IgD-negative memory B cell (primary cell): ENCODE results near the gene ZNF213. TPM values are rescaled to one million over a fixed set of nuclear protein-coding genes. Genes with fewer than 3 reads are reported as not detected.

Experiments used
- H3K27ac Mint-ChIP-seq, 3 donors: one replicate each; pipeline ENCODE4 v1.8.0; 2020 to 2022; ENCODE audit warnings: mild to moderate bottlenecking in 3 of 3, mixed read lengths in 3 of 3, moderate library complexity in 1 of 3
- H3K27me3 Mint-ChIP-seq: one replicate; pipeline ENCODE4 v1.8.0; 2021; ENCODE audit warnings: mixed read lengths
- H3K36me3 Mint-ChIP-seq: one replicate; pipeline ENCODE4 v1.8.0; 2020; ENCODE audit warnings: mild to moderate bottlenecking, mixed read lengths
- H3K4me1 Mint-ChIP-seq, 3 donors: one replicate each; pipeline ENCODE4 v1.8.0; 2020 to 2022; ENCODE audit warnings: mixed read lengths in 3 of 3, mild to moderate bottlenecking in 1 of 3
- H3K4me3 Mint-ChIP-seq, 4 donors: one replicate each; pipeline ENCODE4 v1.8.0; 2020 to 2022; ENCODE audit warnings: mild to moderate bottlenecking in 4 of 4, mixed read lengths in 4 of 4, moderate library complexity in 3 of 4
- H3K9me3 Mint-ChIP-seq, 3 donors: one replicate each; pipeline ENCODE4 v1.8.0; 2020 to 2021; ENCODE audit warnings: mixed read lengths in 3 of 3, mild to moderate bottlenecking in 1 of 3
- polyA plus RNA-seq: library from polyadenylated mRNA; unstranded; fragments of 300-500 nt; fragmentation: Illumina TruSeq; gene quantifications from one replicate; pipeline ENCODE4 v1.2.3, GENCODE V29; 2021

Gene ZNF213
- polyA plus RNA-seq, 1 donor from 2014 or later: 1.9 TPM

DNA sequence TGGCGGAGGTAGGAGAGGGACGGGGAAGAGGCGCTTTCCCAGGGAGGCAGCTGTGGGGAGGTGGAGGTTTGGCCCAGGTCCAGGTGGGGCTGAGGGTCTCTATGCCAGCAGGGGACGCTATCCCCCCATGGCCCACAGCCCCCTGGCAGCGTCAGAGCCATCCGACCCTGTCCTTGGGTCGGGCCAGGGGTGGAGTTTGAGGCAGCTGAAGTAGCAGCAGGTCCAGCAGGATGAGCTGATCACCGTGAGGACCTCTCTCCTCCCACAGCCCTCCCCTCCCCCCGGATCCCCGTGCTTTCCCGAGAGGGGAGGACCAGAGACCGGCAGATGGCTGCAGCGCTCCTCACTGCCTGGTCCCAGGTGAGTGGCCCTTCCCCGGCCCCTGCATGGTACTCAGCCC lies 19.3 kb upstream of the ZNF213 start:
- Mint-ChIP-seq H3K27me3 (peaks cover 8% of the 10 kb centered on the region), H3K36me3 (peaks cover 2% of the 10 kb centered on the region), H3K27ac (no peak overlapping the region), H3K4me1 (peaks cover 0 to 1% (median 0%) of the 10 kb centered on the region in 3 donors), H3K4me3 (no peak overlapping the region), H3K9me3 (no peaks in the 10 kb centered on the region)

DNA sequence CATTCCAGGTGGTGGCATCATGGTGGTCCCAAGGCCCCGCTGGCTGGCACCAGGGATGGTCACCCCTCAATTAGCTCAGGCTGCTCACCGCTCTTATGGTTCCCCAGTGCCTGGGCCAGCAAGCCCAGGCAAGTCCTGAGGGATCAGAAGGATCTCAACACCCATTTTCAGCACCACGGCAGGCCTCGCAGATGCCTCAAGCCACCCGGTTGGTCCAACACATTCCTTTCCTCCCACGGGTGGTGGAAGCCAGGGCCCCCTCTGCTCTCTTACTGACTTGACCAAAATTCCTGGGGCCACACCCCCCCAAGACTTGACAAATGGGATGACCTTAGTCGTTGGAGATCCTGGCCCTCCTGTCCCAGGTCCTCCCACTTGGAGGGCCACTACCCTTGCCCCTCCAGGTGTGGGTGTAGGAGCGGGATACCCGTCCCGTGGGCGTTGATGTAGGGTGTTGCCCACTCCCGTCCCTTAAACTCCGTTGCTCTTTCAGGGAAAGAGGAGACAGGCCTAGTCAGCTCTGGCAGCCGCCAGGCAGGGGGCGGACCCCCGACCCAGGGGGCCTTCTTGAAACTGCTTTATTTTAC lies 16.5 kb upstream of the ZNF213 start:
- H3K4me3 Mint-ChIP-seq: no peak overlapping the region
- H3K27ac Mint-ChIP-seq: no peak overlapping the region
- no peaks in the 10 kb centered on the region for H3K9me3 Mint-ChIP-seq
- no peaks in the 10 kb centered on the region for H3K27me3 Mint-ChIP-seq
- peaks cover 2% of the 10 kb centered on the region for H3K36me3 Mint-ChIP-seq
- H3K4me1 Mint-ChIP-seq: peaks cover 0 to 1% (median 1%) of the 10 kb centered on the region in 3 donors

DNA sequence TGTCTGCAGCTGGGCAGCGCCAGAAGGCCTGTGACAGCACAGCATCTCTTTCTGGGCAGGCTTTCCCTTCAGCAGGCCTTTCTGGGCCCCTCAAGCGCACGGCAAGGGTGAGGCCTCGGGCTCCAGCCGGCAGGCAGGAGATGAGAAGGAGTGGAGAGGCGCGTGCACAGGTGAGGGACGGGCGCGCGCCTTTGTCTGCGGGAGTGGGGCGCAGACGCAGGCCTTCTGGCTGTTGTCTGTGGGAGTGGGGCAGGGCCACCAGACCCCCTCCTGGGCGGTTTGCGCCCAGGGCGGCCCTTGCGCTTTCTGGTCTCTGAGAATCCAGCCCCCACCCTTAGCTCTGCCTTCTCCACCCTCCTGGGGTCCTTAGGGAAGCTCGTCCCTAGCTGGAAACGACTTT lies 16.0 kb upstream of the ZNF213 start:
- H3K4me3 Mint-ChIP-seq: no peak overlapping the region
- no peaks in the 10 kb centered on the region for H3K27me3 Mint-ChIP-seq
- H3K9me3 Mint-ChIP-seq: no peaks in the 10 kb centered on the region
- peaks cover 2% of the 10 kb centered on the region for H3K36me3 Mint-ChIP-seq
- peaks cover 0 to 6% (median 5%) of the 10 kb centered on the region in 3 donors for H3K4me1 Mint-ChIP-seq
- H3K27ac Mint-ChIP-seq: no peak overlapping the region

DNA sequence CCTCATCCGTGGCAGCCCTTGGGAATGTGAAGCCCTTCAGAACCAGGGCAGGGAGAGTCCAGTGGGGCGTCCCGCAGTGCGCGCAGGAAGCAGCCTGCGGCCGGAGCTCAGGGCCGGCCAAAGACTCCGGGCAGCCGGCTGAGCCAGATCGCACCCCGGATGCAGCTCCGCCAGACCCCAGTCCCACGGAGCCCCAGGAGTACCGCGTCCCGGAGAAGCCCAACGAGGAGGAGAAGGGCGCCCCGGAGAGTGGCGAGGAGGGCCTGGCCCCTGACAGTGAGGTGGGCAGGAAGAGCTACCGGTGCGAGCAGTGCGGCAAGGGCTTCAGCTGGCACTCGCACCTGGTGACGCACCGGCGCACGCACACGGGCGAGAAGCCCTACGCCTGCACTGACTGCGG lies 15.5 kb upstream of the ZNF213 start:
- Mint-ChIP-seq H3K9me3 (no peaks in the 10 kb centered on the region), H3K4me3 (no peak overlapping the region), H3K27ac (no peak overlapping the region), H3K4me1 (peaks cover 2 to 6% (median 5%) of the 10 kb centered on the region in 3 donors), H3K27me3 (no peaks in the 10 kb centered on the region), H3K36me3 (peaks cover 2% of the 10 kb centered on the region)

DNA sequence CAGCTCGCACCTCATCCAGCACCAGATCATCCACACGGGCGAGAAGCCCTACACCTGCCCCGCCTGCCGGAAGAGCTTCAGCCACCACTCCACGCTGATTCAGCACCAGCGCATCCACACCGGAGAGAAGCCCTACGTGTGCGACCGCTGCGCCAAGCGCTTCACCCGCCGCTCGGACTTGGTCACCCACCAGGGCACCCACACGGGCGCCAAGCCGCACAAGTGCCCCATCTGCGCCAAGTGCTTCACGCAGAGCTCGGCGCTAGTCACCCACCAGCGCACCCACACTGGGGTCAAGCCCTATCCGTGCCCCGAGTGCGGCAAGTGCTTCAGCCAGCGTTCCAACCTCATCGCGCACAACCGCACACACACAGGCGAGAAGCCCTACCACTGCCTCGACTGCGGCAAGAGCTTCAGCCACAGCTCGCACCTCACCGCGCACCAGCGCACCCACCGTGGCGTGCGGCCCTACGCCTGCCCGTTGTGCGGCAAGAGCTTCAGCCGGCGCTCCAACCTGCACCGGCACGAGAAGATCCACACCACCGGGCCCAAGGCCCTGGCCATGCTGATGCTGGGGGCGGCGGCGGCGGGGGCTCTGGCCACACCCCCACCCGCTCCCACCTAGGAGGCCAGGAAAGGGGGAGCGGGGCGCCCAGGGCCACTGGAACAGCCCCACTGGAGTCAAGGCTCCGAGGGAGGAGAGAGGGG lies 15.0 kb upstream of the ZNF213 start:
- Mint-ChIP-seq H3K27ac (no peak overlapping the region), H3K9me3 (no peaks in the 10 kb centered on the region), H3K4me1 (peaks cover 7 to 10% (median 9%) of the 10 kb centered on the region in 3 donors), H3K27me3 (no peaks in the 10 kb centered on the region), H3K36me3 (peaks cover 2% of the 10 kb centered on the region), H3K4me3 (no peak overlapping the region)

DNA sequence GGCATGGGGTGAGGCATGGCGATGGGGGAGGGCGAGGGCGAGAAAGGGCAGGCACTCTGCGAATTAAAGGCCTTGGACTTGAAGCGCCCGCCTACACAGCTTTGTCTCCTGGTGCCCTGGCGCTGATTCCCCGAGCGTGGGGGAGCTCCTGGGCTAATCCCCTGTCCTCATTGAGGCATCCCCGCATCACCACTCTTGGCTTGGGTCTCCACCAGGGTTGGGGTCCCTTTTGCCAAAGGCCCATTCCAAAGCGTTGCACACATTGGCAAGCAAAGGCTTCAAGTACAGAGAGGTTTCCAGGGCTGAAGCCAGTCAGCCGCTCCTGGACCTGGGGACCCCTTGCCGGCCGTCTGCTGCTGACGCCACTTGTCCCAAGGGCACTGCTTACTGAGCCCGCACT lies 14.4 kb upstream of the ZNF213 start:
- Mint-ChIP-seq H3K27ac (peak overlapping the region in 1 of 3 donors; percentile 21), H3K4me3 (no peak overlapping the region), H3K4me1 (peaks cover 7 to 11% (median 10%) of the 10 kb centered on the region in 3 donors), H3K36me3 (peaks cover 2% of the 10 kb centered on the region), H3K9me3 (no peaks in the 10 kb centered on the region), H3K27me3 (no peaks in the 10 kb centered on the region)

DNA sequence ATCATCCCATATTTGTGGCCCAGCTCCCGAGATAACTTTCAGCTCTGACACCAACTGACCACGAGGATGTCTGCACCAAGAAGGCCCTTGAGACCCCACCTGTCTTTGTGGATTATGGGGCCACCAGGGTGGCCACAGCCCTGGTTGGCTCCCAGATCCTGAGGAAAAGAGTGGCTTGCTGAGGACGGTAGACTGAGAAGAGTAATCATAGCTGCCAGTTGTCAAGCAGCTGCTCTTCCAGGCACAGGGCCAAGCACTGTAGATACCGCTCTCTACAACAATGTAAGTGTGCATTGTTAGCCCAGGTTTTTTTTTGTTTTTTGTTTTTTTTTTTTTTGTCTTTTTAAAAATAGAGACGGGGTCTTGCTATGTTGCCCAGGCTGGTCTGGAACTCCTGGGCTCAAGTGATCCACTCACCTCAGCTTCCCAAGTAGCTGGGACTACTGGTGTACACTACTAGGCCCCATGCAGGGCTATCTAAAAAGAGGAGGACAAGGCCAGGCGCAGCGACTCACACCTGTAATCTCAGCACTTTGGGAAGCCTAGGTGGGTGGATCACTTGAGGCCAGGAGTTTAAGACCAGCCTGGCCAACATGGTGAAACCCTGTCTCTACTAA lies 12.9 kb upstream of the ZNF213 start:
- Mint-ChIP-seq H3K27me3 (no peaks in the 10 kb centered on the region), H3K4me1 (peaks cover 7 to 14% (median 11%) of the 10 kb centered on the region in 3 donors), H3K4me3 (peak overlapping the region in 1 of 4 donors; percentile 33), H3K27ac (no peak overlapping the region), H3K36me3 (peaks cover 2% of the 10 kb centered on the region), H3K9me3 (no peaks in the 10 kb centered on the region)

DNA sequence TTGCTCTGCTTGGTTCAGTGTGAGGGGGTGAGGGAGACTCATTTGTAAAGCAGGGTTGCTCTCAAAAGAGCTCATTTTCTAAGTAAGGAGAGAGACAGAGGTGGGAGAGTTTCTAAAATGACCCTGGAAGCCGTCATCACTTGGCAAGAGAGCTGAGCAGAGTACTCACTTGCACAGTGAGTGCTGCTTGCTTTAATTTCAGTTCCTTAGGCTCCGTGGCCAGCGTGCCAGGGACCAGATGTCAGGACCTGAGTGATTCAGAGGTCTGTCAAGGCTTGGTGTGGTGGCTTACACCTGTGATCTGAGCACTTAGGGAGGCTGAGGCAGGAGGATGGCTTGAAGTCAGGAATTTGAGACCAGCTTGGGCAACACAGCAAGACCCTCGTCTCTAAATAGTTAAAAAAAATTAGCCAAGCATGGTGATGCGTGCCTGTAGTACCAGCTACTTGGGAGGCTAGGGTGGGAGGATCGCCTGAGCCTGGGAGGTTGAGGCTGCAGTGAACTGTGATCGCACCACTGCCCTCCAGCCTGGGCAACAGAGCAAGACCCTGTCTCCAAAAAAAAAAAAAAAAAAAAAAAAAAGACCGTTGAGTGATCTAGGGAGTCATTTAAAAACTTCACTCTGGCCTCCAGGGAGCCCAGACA lies 11.8 kb upstream of the ZNF213 start:
- Mint-ChIP-seq H3K27ac (peak overlapping the region in 2 of 3 donors; percentile 91 to 98), H3K4me3 (peak overlapping the region; percentile 82 to 99 (median 98)), H3K27me3 (no peaks in the 10 kb centered on the region), H3K36me3 (peaks cover 2% of the 10 kb centered on the region), H3K4me1 (peaks cover 7 to 14% (median 14%) of the 10 kb centered on the region in 3 donors), H3K9me3 (no peaks in the 10 kb centered on the region)

DNA sequence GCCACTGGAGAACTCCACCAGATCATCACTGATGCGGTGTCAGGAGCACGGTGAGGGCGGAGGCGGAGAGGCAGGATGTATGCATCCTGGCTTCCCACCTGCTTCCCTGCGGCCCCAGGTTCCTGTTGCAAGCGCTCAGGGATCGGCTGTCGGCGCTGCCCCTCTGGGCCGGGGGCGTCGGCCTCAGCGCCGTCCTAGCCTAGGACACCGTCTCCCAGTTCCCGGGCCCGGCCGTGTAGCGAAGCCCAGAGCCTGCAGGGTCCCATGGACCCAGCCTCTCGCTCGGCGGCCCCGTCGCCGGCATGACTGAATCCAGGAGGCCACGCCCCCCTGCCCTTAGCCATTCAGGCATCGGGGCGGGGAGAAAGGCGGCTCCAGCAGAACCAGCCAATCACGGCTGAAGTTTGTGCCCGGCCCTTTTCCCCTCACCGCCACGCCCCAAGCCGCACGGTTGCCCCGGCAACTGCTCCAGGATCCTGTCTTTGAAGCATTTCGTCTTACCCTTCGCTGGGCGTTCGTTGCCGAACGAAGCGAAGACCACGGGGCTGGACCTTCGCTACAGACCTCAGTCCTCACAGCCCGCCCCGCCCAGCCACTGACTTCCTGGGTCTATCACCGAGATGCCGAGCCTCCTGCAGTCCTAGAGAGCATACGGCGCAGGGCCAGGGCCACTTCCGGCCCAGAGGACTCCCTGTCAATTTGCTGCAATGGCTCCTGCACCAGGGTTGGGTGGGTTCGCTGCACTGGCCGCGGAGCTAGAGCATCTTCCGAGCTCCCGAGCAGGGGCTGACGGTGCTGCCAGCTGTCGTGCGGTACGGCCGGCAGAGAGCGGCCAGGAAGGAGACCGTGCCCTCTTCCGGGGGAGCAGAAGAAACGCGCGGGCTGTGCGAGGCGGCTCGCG lies 10.6 kb upstream of the ZNF213 start:
- Mint-ChIP-seq H3K9me3 (no peaks in the 10 kb centered on the region), H3K27ac (peak overlapping the region; percentile 91 to 98 (median 98)), H3K27me3 (no peaks in the 10 kb centered on the region), H3K4me3 (peak overlapping the region; percentile 82 to 99 (median 98)), H3K36me3 (peaks cover 2% of the 10 kb centered on the region), H3K4me1 (peaks cover 8 to 17% (median 17%) of the 10 kb centered on the region in 3 donors)

DNA sequence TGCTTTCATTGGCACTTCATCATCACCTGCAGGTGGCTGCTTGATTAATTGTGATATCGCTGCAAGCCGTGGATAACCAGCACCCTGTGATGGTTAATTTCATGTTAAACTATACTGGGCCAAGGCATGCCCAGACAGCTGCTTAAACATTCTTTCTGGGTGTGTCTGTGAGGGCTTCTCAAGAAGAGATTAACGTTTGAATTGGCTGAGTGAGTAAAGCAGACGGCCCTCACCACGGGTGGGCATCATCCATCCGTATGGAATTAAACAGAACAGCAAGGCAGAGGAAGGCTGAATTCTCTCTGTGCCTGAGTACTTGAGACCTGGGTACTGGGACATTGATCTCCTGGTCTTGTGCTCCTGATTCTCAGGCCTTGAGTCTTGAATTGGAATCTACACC lies 7.1 kb upstream of the ZNF213 start:
- peaks cover 18 to 23% (median 23%) of the 10 kb centered on the region in 3 donors for H3K4me1 Mint-ChIP-seq

DNA sequence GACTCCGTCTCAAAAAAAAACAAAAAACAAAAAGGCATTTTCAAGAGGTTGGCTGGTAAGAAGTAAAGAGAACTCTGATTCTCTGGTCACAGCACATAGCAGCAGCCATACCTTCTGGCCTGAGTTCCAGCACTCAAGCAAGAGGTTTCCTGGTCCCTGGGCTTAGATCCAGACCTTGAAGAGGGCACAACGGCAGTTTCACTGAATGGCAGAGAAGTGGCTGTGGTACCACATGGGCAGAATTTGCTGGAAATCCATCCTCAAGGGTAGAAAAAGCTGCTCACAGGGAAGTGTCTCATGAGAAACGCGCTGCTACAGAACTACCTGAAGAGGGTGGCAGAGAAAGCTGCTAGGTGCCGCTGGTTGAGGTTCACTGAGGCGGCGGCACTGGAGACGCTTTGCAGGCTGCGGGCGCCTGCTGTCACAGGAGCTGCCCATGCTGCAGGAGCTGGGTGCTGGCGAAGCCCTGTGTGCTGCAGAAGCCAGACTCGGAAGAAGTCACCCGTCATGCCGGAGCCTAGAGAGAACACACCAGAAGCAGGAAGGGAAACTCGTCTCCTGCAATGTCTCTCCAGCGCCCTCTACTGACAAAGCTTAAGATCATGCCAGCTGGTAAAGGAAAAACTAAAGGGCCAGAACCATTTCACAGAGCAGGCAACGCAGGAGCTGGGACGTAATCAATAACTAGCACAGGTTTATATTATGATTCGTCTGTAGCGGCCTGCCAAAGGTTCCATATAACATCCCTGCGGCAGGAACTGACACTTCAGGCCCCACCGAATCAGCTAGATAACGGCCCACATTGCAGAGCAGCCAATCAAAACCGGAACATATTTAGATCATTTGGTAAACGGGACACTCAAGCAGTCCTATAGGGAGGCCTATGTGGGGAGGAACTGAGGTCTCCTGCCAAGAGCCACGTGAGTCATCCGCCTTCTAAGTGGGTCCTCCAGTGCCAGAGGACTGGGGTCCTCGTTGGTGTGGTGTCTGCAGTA lies 5.4 kb upstream of the ZNF213 start:
- Mint-ChIP-seq H3K4me3 (peak overlapping the region; percentile 82 to 97 (median 92)), H3K4me1 (peaks cover 19 to 24% (median 24%) of the 10 kb centered on the region in 3 donors), H3K27ac (peak overlapping the region; percentile 61 to 93 (median 93)), H3K9me3 (no peaks in the 10 kb centered on the region), H3K36me3 (peaks cover 2% of the 10 kb centered on the region), H3K27me3 (no peaks in the 10 kb centered on the region)

More for the DNA sequence above, 7.1 kb upstream of the ZNF213 start:
- no peaks in the 10 kb centered on the region for H3K27me3 Mint-ChIP-seq
- peaks cover 2% of the 10 kb centered on the region for H3K36me3 Mint-ChIP-seq
- H3K4me3 Mint-ChIP-seq: peak overlapping the region in 2 of 4 donors; percentile 20 to 82
- no peak overlapping the region for H3K27ac Mint-ChIP-seq
- no peaks in the 10 kb centered on the region for H3K9me3 Mint-ChIP-seq

DNA sequence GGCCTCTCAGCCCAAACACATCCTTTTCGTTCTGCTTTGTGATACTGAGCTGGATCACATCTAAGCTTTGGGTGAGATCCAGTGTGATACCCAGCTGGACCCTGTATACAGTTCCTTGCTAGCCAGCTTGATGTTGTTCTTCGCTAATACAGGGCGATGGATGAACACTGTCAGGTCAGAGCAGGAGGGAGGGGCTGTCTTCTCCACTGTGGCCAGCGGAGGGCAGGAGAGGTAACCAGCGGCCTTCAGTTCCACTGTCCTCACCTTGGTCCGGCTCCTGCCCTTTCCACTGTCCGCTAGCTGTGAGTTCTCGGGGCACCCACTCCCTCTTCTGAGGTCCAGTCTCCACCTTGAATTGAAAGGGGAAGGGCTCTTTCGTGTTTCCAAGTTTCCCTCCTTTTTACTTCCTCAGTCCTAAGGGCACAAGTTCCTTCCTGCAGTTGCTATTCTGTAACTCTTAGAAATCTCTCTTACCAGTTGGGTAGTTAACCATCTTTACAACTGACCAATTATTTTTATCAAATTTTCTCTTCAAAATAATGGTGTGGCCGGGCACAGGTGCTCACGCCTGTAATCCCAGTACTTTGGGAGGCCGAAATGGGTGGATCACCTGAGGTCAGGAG lies 3.0 kb upstream of the ZNF213 start:
- Mint-ChIP-seq H3K27ac (peak overlapping the region in 1 of 3 donors; percentile 70), H3K9me3 (no peaks in the 10 kb centered on the region), H3K4me1 (peaks cover 24 to 27% (median 26%) of the 10 kb centered on the region in 3 donors), H3K36me3 (no peaks in the 10 kb centered on the region), H3K4me3 (peak overlapping the region in 1 of 4 donors; percentile 78), H3K27me3 (no peaks in the 10 kb centered on the region)

DNA sequence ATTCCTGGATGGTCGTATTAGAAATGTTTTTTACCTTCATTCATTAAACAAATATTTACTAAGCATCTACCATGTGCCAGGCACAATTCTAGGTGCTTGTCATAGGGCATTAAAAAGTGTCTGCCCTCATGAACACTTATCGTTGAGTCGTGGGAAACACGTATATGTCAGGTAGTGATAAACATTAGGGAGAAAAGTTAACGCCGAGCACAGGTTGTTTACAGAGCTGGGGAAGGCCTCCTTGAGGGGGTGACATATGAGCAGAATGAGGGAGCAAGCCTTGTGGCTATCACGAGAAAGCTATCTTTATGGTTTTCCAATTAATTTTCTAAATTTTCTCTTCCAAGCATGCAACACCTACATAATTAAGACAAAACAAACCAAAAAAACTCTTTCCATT lies 985 bp upstream of the ZNF213 start:
- Mint-ChIP-seq H3K4me1 (peaks cover 19 to 27% (median 24%) of the 10 kb centered on the region in 3 donors), H3K4me3 (peak overlapping the region; percentile 93 to 100 (median 98)), H3K27me3 (no peaks in the 10 kb centered on the region), H3K27ac (peak overlapping the region; percentile 88 to 97 (median 89)), H3K9me3 (no peaks in the 10 kb centered on the region), H3K36me3 (no peaks in the 10 kb centered on the region)
